Measurements from ENCODE around the gene PSMD1.
"Not testable (repeated sequence)": the region's sequence is repeated elsewhere in the genome, so short reads cannot be mapped to it uniquely, and the experiment has no call there.

PSMD1 gene

DNA sequence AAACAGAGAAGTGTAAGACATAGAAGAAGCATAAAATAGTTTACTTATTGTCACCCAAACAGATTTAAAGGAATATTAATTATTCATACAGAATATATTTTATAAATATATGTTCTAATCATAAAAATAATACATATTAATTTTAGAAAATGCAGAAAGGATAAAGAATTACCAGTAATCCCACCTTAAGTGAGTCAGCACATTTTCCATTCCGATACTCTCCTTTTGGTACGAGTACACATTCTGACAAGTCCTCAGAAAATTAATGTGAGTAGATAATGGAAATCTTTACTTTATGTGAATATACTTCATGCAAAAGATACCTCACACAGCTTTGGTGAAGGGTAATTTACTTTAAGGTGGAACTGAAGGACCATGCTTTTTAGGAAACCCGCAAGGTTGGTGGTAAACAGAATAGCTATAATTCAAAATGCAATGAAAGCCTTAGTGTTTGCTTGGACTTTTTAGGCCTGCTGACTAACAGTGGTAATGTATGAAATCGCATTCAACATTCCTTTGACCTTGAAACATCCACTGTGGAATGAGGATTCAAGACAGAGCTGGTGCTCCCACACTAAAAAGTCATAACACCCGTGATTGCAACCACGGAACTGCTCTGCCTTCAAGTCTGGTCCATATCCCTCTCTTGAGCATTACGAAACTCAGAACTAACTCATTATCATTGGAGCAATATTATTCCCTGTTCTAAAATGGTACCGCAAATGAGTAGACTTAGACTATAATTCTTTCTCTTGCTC lies 96.3 kb downstream of the PSMD1 start:
- no peak for DNase-seq (ENCODE audit: low read depth in 2 of 2)

DNA sequence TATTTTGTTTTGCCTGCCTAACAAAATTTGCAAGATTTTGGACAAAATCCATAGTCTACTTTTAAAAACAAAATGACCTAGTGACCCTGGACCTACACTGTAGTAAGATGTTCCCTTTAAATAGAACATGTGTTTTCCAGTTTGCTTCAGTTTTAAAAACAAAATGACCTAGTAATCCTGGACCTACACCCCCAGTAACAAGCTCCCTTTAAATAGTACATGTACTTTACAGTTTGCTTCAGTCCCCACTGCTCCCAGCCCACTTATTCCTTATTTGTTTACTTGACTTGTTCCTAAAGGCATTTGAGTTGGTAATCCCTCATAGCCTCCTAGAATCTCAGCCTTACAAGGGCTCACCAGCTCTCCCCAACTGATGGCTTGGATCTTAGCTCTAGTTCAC lies 102.6 kb downstream of the PSMD1 start:
- no peak for DNase-seq (ENCODE audit: low read depth in 2 of 2)

DNA sequence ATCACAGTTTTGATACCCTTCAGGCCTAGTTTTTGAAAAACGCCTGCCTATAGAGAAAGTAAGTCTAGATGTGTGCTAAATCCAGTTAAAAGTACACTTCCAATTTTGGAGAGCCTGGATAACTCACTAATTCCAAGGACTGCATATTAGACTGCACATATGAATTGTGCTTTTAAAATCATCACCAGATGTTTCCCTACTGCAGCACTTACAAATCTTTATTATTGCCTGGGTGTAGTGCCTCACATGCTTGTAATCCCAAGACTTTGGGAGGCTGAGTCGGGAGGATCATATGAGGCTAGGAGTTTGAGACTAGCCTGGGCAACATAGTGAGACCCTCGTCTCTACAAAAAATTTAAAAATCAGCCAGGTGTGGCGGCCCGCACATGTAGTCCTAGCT lies 104.0 kb downstream of the PSMD1 start:
- DNase-seq (ENCODE audit: low read depth in 2 of 2): no peak

DNA sequence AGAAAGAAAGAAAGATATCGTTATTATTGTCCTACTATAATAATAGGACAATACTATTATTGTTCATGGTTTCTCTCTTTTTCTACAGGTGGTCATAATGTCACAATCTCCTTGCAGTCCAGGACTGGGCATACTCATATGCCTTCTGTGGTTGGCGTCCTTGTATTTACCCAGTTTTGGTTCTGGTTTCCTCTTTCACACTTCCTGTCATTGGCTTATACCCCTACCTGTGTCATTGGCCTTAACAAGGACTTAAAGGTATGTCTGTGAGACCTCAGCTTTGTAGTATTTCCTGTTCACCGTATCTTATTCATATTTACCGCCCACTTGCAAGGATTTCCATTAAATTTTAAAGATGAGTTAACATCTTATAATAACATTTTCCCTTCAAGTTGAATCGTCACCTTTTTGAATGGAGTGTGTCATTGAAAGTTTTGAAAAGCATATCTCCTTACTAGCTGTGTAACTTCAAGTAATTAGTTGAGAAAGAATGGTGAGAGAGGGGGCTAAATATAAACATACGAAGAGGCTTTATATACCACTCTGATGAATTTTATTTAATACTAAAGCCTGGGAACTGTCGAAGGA lies 104.7 kb downstream of the PSMD1 start:
- no peak for DNase-seq (ENCODE audit: low read depth in 2 of 2)

DNA sequence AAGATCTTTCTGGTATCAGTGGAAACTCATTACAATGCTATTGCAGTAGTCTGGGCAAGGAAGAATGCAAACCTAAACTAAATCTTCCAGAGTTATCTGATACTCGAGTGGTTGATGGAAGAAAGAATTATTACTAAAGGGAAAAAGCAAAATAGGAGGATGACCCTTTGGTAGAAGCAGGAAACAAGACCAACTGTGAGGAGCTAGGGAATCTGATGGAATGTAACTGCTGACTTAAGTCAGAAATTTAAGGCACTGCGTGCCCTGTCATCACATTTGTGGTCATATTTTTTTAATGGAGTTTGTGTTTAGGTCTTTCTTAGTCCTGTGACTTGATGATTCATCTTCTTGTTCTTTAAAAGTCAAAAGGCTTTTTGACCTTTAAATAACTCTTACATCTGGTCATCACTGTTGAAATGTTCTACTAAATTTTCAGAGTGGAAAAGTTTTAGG lies 105.2 kb downstream of the PSMD1 start:
- no peak for DNase-seq (ENCODE audit: low read depth in 2 of 2)

DNA sequence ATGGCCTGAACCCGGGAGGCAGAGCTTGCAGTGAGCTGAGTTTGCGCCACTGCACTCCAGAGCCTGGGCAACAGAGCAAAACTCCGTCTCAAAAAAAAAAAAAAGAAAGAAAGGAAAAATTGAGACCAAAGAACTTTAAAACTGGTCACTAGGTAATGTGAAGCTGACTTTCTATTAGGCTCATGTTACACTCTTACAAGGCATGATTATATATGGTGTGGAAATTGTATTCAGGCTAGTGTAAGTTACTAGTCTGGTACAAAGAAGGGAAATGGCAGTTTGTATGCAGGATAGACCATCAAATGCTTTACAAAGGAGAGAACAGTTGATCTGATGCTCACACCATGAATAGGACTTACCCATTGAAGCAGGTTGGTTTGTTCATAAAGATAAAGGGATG lies 106.3 kb downstream of the PSMD1 start:
- no peak for DNase-seq (ENCODE audit: low read depth in 2 of 2)

DNA sequence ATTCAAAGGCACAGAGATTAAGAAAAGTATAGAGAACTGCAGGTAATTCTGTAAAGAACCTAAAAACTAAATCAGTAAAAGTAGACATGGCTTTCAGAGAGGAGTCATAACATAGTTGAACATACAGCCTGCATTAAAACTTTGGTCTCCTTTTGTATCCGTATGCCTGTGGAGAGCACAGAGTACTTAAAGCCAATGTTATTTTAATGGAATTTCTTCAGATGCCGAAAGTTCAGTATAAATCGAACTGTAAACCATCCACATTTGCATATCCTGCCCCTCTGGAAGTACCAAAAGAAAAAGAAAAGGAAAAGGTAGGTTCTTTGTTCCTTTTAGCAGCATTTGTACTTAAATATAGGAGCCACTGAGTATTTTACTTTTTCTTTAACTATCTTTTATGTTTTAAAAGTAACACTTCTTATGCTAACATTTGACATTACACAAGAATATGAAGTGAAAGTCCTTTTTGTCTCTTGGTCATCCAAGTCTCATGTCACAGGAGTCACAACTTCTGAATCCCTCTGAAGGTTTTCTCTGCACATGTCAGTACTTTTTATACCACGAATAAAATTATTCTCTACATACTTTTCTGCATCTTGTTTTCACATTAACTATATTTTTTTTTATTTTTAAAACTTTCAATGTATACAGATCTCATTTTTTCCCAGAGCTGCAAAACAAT lies 106.9 kb downstream of the PSMD1 start:
- DNase-seq (ENCODE audit: low read depth in 2 of 2): no peak

DNA sequence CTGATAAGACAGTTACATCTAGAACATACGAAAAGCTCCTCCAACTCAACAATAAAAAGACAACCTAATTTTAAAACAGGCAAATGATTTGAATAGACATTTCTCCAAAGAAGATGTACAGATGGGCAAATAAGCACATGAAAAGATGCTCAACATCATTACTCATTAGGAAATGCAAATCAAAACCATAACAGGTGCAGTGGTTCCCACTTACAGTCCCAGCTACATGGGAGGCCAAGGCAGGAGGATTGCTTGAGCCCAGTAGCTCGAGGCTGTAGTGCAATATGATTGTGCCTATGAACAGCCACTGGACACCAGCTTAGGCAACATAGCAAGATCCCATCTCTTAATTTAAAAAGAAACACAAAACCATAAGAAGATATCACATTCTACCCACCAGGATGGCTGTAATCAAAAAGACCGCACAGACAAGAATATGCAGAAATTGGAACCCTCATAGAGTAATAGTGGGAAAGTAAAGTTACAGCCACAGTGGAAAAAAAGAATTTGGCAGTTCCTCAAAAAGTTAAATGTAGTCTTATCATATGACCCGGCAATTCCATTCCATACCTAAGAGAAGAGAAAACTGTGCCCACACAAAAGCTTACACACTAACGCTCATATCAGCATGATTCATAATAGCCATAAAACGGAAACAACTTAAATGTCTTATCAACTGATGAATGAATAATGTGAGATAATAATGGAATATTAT lies 111.2 kb downstream of the PSMD1 start:
- no peak for DNase-seq (ENCODE audit: low read depth in 2 of 2)

DNA sequence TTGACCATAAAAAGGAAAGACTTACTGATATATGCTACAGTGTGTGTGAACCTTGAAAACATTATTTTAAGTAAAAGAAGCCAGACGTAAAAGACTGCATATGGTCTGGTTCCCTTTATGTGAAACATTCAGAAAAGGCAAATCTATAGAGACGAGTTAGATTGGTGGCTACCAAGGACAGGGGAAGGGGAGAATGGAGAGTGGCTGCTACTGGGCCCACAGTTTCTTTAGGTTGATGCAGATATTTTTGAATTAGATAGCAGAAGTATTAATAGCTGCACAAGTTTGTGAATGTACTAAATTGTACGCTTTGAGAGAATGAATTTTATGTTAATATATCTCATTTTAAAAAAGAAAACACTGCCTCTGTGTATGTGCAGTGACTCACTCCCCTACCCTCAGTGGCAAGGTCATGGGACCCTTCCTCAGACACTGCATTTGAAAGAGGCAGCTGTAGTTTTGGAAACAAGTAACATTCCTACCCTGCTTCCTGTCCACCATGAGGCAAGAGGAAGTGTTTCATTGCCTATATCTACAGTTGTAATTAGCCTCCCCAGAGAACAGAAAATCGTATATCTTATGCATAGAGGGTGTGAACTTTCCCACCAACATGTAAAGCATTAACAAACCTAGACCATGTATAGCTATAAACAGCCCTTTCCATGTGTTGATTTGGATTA lies 111.9 kb downstream of the PSMD1 start:
- DNase-seq (ENCODE audit: low read depth in 2 of 2): no peak

DNA sequence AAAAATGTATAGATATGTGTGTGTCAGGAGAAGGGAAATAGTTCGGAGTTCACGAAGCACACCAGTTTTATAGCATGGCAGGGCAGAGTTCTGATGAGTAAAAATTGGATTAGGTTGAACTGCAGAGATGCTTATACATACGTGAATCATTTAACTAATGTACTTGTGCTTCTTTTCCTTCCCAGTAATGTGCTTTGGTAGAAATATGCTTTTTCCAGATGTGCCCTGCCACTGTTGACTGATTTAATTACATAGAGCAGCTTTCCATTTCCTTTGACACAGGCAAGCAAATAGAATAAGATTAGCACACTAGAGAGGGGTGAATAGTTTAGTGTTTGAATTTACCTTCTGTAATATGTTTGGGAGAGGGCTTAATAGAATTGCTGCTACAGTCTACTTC lies 112.8 kb downstream of the PSMD1 start:
- no peak for DNase-seq (ENCODE audit: low read depth in 2 of 2)

DNA sequence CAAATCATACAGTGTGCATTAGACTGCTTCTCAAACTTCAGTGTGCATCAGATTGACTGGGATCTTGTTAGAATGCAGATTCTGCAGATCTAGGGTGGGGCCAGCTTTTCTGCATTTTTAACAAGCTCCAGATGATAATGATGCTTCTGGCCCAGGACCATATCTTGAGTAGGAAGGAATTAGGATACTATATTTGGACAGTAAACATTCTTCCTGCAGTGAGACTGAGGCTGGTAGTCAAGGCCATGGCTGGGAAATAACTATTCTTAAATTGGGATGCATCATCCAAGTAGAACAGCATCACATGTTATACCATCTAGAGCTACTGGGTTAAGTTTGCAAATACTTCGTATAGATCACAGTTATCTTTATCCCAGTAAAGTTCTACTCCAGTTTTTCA lies 113.4 kb downstream of the PSMD1 start:
- no peak for DNase-seq (ENCODE audit: low read depth in 2 of 2)

DNA sequence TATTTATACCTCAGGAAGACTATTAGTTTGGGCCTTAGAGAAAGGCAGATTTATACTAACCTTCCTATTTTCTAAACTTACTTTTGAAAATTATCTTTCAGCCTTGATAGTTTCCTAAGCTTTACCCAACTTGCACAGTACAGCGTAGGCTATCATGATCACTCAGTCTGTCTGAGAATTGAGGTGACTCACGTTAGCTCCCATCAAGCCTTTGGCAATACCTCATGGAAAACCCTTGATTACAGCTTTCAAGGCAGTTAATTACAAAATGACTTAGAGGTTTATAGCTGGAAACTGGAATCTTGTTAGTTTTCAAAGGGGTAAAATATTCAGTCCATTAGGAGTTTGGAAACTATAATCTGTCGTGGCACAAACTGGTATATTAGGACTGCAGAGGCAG lies 115.4 kb downstream of the PSMD1 start:
- no peak for DNase-seq (ENCODE audit: low read depth in 2 of 2)

DNA sequence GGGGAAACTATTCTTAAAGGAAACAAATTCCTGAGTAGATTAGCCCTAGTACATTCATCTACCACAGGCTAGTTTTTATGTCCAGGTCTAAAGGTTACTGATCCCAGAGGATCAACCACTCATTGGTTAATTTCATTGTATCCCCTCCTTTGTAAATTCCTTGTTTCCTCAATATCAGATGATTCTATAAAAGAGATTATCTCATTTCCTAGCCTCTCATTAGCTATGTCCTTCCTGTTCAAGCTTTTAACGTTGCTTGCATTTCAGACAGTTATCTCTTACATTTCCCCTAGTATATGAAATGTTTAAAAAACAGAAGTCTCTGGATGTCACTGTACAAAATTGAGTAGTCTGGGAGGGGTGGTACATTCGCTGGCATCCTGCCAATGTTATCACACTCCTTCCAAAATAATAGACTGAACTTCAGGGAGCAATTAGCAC lies 117.6 kb downstream of the PSMD1 start:
- no peak for DNase-seq (ENCODE audit: low read depth in 2 of 2)

DNA sequence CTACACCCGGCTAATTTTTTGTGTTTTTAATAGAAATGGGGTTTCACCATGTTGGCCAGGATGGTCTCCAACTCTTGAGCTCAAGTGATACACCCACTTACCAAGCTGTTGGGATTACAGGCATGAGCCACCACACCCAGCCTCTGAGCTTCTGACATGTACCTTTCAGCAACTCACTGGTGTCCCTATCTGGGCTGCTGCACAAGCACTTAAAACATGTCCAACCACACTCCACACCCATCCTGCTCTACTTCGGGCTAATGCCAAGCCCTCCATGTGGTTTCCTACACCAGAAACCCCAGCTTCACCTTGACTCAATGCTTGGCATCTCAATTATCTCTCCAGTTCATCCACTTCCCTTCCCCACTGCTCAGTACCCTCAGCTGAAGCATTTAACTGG lies 119.4 kb downstream of the PSMD1 start:
- no peak for DNase-seq (ENCODE audit: low read depth in 2 of 2)

DNA sequence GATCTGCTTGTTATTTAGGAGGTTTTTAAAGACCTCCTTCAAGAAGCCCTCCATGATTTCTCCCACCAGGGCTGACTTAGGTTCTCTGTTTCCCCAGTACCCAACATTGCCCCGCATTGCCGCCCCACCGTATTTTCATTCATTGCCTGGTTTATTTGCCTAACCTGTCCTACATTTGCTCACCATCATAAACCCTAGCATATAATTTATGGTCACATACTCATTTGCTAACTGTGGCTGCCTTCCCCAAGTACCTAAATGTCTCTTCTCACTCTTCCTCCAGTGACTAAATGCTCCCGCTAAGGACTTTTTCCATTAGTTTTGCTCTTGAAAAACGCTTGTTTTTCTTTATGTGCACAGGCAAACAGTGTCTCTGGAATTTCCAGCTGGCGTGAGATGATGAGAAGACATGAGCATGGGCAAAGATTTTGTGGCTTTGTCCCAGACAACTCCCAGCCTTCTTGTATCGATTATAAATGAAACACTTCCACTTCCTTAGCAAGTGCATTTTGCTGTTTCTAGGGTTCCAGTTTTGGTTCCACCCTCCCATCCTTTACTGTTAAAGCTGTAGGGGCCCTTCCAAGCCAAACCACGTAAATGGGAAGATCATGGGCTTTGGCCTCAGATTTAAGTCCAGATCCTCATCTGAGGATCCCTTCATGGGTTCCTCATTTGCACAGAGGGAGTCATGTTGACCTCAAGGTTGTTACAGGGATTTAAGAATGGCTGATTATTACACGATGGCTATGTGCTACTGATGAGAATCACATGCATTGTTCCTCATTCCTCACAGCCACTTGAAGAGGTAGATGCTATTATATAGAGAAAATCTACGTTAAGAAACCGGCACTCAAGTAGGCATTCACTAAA lies 120.7 kb downstream of the PSMD1 start:
- no peak for DNase-seq (ENCODE audit: low read depth in 2 of 2)

DNA sequence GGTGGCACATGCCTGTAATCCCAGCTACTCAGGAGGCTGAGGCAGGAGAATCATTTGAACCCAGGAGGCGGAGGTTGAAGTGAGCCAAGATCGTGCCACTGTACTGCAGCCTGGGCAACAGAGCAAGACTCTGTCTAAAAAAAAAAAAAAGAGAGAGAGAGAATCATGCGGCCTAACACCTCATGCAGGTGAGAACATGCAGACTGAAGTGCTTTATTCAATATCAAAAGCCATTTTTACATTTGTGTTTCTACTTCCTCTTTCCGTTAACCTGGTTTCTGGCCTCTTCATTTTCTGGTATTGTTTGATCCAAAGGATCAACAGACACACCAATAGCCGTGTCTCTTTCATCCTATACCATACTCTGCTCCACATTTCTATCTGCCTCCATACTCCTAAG lies 122.1 kb downstream of the PSMD1 start:
- not testable (repeated sequence) for DNase-seq (ENCODE audit: low read depth in 2 of 2)

DNA sequence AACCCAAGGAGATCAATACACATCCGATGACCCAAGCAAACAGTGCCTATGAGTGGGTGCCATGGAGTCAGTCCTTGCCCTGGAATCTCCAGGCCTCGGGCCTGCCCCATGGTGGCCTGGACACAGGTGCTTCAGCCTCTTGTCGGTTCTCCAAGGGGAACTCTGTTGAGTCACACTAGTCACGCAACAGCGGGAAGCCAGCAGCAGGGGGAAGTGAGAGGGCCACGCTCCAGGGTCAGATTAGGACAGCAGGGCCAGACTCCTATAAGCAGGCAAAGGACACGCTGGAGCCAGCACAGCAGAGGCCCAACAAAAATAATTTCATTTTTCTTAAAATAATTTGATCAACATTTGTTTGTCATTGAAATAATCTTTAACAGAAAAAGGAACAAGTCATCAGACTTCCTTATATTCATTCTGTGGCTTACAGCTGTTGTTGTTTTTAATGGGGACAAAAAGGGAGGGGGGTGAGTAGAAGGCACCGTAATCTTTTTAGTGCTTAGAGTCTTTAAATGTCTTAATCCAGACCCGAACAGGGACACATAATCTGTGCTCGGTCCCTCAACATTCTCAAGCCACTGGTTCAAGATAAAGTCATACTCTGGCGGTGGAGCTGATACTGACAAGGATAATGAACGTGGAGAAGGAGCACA lies 125.3 kb downstream of the PSMD1 start:
- no peak for DNase-seq (ENCODE audit: low read depth in 2 of 2)

DNA sequence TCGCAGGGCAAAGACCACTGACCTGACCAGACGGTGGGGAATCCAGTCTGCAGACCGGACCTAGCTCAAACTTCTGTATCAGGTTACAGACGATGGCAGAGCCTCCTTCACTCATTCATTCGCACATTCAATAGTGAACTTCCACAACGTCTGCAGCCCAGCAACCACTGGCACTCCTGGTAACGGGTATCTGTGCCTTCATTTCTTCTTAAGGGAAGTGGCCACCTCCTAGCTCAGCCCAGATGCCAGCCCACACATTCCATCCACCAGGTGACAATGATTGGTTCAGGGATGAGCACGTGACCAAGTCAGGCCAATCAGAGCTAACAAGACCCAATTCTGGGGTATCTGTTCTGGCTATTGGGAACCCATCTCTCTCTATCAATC lies 125.8 kb downstream of the PSMD1 start:
- no peak for DNase-seq (ENCODE audit: low read depth in 2 of 2)

DNA sequence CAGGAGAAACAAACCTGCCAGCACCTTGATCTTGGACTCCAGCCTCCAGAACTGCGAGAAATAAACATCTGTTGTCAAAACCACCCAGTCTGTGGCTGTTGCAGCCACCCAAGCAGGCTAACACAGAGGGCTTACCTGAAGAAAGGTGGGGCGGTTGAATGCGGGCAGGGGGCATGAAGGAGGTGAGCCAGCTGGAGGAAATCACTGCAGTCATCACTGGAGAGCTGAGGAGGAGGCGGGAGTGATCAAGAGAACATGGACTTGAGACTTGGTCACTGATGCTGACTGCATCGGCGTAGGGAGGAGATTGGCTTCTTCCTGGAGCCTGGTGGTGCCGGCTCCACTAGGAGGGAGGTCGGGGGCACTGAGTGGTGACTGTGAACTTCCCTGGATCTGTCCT lies 127.2 kb downstream of the PSMD1 start:
- no peak for DNase-seq (ENCODE audit: low read depth in 2 of 2)

DNA sequence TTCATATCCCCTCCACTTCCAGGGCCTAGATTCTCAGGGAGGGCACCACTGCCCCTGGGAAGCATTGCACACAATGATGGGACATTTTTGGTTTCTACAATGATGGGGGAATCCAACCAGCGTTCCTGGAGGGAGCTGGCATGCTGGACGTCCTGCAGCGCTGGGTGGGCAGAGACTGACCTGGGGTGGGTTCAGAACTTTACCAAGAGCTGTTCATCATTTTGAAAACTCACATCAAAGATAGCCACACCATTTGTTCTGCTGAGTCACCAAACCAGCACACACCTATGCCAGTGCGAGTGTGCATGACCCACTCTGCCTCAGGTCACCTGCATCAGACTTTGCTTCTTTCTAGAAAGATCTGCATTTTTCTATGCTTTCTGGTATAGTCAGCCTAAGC lies 127.7 kb downstream of the PSMD1 start:
- no peak for DNase-seq (ENCODE audit: low read depth in 2 of 2)
